Measurements from ENCODE around the gene MAP4K3.

MAP4K3 gene

DNA sequence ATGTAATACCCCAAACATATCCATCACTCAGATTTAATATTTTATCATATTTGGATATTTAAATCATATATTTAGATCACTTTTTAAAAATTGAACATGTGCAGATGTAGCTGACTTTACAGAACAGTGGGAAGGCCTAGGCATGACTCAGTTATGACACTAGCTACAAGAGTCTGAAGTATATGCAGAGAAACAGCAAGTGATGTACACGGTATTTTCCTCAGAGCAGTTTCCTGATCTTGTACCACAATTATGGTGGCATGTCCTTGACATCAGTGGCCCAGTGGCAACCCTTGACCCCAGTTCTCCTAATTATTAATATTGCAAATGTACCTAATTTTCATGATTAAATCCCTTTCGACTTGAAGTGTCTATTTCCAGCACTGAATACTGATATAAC lies 221.5 kb downstream of the MAP4K3 start:
- Histone ChIP-seq H3K4me1 (no peaks in the 10 kb centered on the region), H3K9me3 (no peaks in the 10 kb centered on the region), H3K4me3 (no peak overlapping the region), H3K36me3 (replicated peaks) (no peaks in the 10 kb centered on the region), H3K27me3 (ENCODE audit: low read depth) (no peaks in the 10 kb centered on the region)
- DNase-seq (ENCODE audit: low spot score in 2 of 2): no peak
- in situ Hi-C loops (cut with MboI; ENCODE audit: low sequenced_read_pairs): no loop called here

DNA sequence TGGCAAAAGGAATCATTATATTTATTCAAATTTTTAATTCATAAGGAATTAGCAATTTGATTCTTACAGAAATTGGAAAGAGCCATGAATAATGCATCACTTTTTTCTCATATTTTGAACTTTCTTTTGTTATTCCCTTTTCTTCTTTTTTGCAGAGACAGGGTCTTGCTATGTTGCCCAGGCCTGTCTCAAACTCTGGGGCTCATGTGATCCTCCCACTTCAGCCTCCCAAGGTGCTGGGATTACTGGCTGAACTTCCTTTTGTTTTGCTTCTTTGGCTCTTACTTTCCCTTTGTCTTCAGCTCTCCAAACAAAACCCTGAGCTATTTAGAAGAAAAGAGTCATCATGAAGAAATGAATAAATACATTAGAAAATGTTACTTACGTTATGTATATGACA lies 224.1 kb downstream of the MAP4K3 start:
- in situ Hi-C loops (cut with MboI; ENCODE audit: low sequenced_read_pairs): no loop called here
- DNase-seq (ENCODE audit: low spot score in 2 of 2): no peak
- Histone ChIP-seq H3K9me3 (no peaks in the 10 kb centered on the region), H3K4me3 (no peak overlapping the region), H3K27me3 (ENCODE audit: low read depth) (no peaks in the 10 kb centered on the region), H3K4me1 (no peaks in the 10 kb centered on the region), H3K36me3 (replicated peaks) (no peaks in the 10 kb centered on the region)

GRCh38 chr2:39210846-39211245 lies 226.2 kb downstream of the MAP4K3 start:
- Histone ChIP-seq H3K4me1 (no peaks in the 10 kb centered on the region), H3K36me3 (replicated peaks) (no peaks in the 10 kb centered on the region), H3K27me3 (ENCODE audit: low read depth) (no peaks in the 10 kb centered on the region), H3K4me3 (no peak overlapping the region), H3K9me3 (no peaks in the 10 kb centered on the region)
- in situ Hi-C loops (cut with MboI; ENCODE audit: low sequenced_read_pairs): no loop called here
- no peak for DNase-seq (ENCODE audit: low spot score in 2 of 2)

- DNase-seq (ENCODE audit: low spot score in 2 of 2): no peak
- Histone ChIP-seq H3K4me1 (peaks cover 25% of the 10 kb centered on the region), H3K9me3 (no peaks in the 10 kb centered on the region), H3K4me3 (no peak overlapping the region), H3K36me3 (replicated peaks) (no peaks in the 10 kb centered on the region), H3K27me3 (ENCODE audit: low read depth) (no peaks in the 10 kb centered on the region)
- in situ Hi-C loops (cut with MboI; ENCODE audit: low sequenced_read_pairs): no loop called here
Measured at GRCh38 chr2:39203382-39203781, 233.7 kb downstream of the MAP4K3 start.

GRCh38 chr2:39202639-39203369 lies 234.3 kb downstream of the MAP4K3 start:
- Histone ChIP-seq H3K9me3 (no peaks in the 10 kb centered on the region), H3K4me3 (no peak overlapping the region), H3K27me3 (ENCODE audit: low read depth) (no peaks in the 10 kb centered on the region), H3K4me1 (peaks cover 25% of the 10 kb centered on the region), H3K36me3 (replicated peaks) (no peaks in the 10 kb centered on the region)
- peak; percentile 70 to 94 for DNase-seq (ENCODE audit: low spot score in 2 of 2)
- in situ Hi-C loops (cut with MboI; ENCODE audit: low sequenced_read_pairs): no loop called here

All from HAP-1 (cell line).